Measurements from ENCODE around the gene CBL. TPM values are rescaled to one million over a fixed set of nuclear protein-coding genes. Genes with fewer than 3 reads are reported as not detected.

Gene CBL
- total RNA-seq, 1 donor from 2014 or later, result 38.1 TPM

GRCh38 chr11:119322921-119323531, 116.9 kb downstream of the CBL start:
- Mint-ChIP-seq H3K4me3 (no peak overlapping the region), H3K36me3 (ENCODE audit: low read depth) (no peaks in the 10 kb centered on the region), H3K27ac (no peak overlapping the region), H3K4me1 (ENCODE audit: low read depth) (peaks cover 29% of the 10 kb centered on the region), H3K27me3 (ENCODE audit: insufficient read depth) (peaks cover 13% of the 10 kb centered on the region), H3K9me3 (no peaks in the 10 kb centered on the region)
- intact Hi-C loops (cut with micrococcal nuclease), result loop anchor here (1.0 to 5.0 kb wide), 5 partner anchors 39 to 256 kb away; partner anchors contain the start of genes CBL and VPS11
- no peak for DNase-seq (ENCODE audit: low spot score)

GRCh38 chr11:119323532-119324033, 117.4 kb downstream of the CBL start:
- DNase-seq (ENCODE audit: low spot score), result peak; percentile 64
- intact Hi-C loops (cut with micrococcal nuclease), result loop anchor here (1.0 to 5.0 kb wide), 5 partner anchors 39 to 257 kb away; partner anchors contain the start of genes CBL and VPS11
- H3K9me3 Mint-ChIP-seq, result no peaks in the 10 kb centered on the region
- H3K27me3 Mint-ChIP-seq (ENCODE audit: insufficient read depth), result peaks cover 13% of the 10 kb centered on the region
- H3K27ac Mint-ChIP-seq, result no peak overlapping the region
- peaks cover 27% of the 10 kb centered on the region for H3K4me1 Mint-ChIP-seq (ENCODE audit: low read depth)
- H3K36me3 Mint-ChIP-seq (ENCODE audit: low read depth), result no peaks in the 10 kb centered on the region
- H3K4me3 Mint-ChIP-seq, result no peak overlapping the region

GRCh38 chr11:119324189-119324588, 118.0 kb downstream of the CBL start:
- no peaks in the 10 kb centered on the region for H3K9me3 Mint-ChIP-seq
- peaks cover 12% of the 10 kb centered on the region for H3K27me3 Mint-ChIP-seq (ENCODE audit: insufficient read depth)
- intact Hi-C loops (cut with micrococcal nuclease), result loop anchor here (5.0 kb wide), 1 partner anchor 227 kb away; a partner anchor contains a TSS
- H3K4me3 Mint-ChIP-seq, result no peak overlapping the region
- H3K27ac Mint-ChIP-seq, result no peak overlapping the region
- no peak for DNase-seq (ENCODE audit: low spot score)
- H3K4me1 Mint-ChIP-seq (ENCODE audit: low read depth), result peaks cover 23% of the 10 kb centered on the region
- H3K36me3 Mint-ChIP-seq (ENCODE audit: low read depth), result no peaks in the 10 kb centered on the region

- H3K4me3 Mint-ChIP-seq, result no peak overlapping the region
- H3K4me1 Mint-ChIP-seq (ENCODE audit: low read depth), result peaks cover 14% of the 10 kb centered on the region
- H3K27ac Mint-ChIP-seq, result no peak overlapping the region
- peaks cover 24% of the 10 kb centered on the region for H3K27me3 Mint-ChIP-seq (ENCODE audit: insufficient read depth)
- H3K9me3 Mint-ChIP-seq, result no peaks in the 10 kb centered on the region
- no peak for DNase-seq (ENCODE audit: low spot score)
- intact Hi-C loops (cut with micrococcal nuclease), result no loop called here
- H3K36me3 Mint-ChIP-seq (ENCODE audit: low read depth), result no peaks in the 10 kb centered on the region
These were observed 123.2 kb downstream of the CBL start for GRCh38 chr11:119329320-119329719.

DNA sequence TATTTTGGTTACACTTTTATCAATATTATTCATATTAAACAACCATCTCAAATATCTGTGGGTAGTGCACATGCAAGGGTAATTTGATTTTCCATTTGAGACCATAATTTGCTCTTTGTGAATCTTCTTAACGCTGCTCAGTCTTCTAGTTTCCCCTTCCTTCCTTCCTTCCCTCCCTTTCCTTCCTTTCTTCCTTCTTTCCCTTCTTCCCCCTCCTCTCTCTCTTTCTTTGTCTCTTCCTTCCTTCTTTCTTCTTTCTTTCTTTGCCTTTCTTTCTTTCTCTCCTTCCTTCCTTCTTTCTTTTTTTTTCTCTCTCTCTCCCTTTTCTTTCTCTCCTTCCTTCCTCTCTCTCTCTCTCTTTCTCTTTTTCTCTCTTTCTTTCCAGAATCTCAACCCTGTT, 124.1 kb downstream of the CBL start:
- no peak for DNase-seq (ENCODE audit: low spot score)
- H3K9me3 Mint-ChIP-seq, result no peaks in the 10 kb centered on the region
- intact Hi-C loops (cut with micrococcal nuclease), result no loop called here
- H3K4me1 Mint-ChIP-seq (ENCODE audit: low read depth), result peaks cover 18% of the 10 kb centered on the region
- no peak overlapping the region for H3K4me3 Mint-ChIP-seq
- peaks cover 24% of the 10 kb centered on the region for H3K27me3 Mint-ChIP-seq (ENCODE audit: insufficient read depth)
- no peak overlapping the region for H3K27ac Mint-ChIP-seq
- no peaks in the 10 kb centered on the region for H3K36me3 Mint-ChIP-seq (ENCODE audit: low read depth)

GRCh38 chr11:119332111-119332765, 126.1 kb downstream of the CBL start:
- Mint-ChIP-seq H3K4me1 (ENCODE audit: low read depth) (peaks cover 35% of the 10 kb centered on the region), H3K4me3 (peak overlapping the region; percentile 72), H3K9me3 (no peaks in the 10 kb centered on the region), H3K27ac (peak overlapping the region; percentile 91), H3K27me3 (ENCODE audit: insufficient read depth) (peaks cover 24% of the 10 kb centered on the region), H3K36me3 (ENCODE audit: low read depth) (peaks cover 10% of the 10 kb centered on the region)
- DNase-seq (ENCODE audit: low spot score), result no peak
- intact Hi-C loops (cut with micrococcal nuclease), result no loop called here

- Mint-ChIP-seq H3K4me3 (peak within 1 kb of the TSS; percentile 97), H3K27me3 (ENCODE audit: insufficient read depth) (peaks cover 25% of the 10 kb centered on the region), H3K4me1 (ENCODE audit: low read depth) (peaks cover 53% of the 10 kb centered on the region), H3K9me3 (no peaks in the 10 kb centered on the region), H3K27ac (peak within 1 kb of the TSS; percentile 96), H3K36me3 (ENCODE audit: low read depth) (peaks cover 22% of the 10 kb centered on the region)
- intact Hi-C loops (cut with micrococcal nuclease), result loop anchor here (1.0 kb wide), 4 partner anchors 13 to 239 kb away; partner anchors contain the start of genes CBL and HINFP
- DNase-seq (ENCODE audit: low spot score), result peak; percentile 93
These were observed 128.2 kb downstream of the CBL start, which contains the start of gene RNF26 for GRCh38 chr11:119334174-119334930. RNF26 (plus strand) TSS chr11:119334527; CDS start chr11:119335123, 596 bp downstream.

DNA sequence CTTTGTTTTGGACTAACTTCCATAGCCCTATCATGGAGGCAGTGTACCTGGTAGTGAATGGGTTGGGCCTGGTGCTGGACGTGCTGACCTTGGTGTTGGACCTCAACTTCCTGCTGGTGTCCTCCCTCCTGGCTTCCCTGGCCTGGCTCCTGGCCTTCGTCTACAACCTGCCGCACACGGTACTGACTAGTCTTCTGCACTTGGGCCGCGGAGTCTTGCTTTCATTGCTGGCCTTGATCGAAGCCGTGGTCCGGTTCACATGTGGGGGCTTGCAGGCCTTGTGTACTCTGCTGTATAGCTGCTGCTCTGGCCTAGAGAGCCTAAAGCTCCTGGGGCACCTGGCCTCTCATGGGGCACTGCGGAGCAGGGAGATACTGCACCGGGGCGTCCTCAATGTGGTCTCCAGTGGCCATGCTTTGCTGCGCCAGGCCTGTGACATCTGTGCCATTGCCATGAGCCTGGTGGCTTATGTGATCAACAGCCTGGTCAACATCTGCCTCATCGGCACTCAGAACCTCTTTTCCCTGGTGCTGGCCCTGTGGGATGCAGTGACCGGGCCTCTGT, 129.0 kb downstream of the CBL start:
- peak overlapping the region; percentile 96 for H3K27ac Mint-ChIP-seq
- H3K36me3 Mint-ChIP-seq (ENCODE audit: low read depth), result peaks cover 22% of the 10 kb centered on the region
- H3K4me1 Mint-ChIP-seq (ENCODE audit: low read depth), result peaks cover 53% of the 10 kb centered on the region

DNA sequence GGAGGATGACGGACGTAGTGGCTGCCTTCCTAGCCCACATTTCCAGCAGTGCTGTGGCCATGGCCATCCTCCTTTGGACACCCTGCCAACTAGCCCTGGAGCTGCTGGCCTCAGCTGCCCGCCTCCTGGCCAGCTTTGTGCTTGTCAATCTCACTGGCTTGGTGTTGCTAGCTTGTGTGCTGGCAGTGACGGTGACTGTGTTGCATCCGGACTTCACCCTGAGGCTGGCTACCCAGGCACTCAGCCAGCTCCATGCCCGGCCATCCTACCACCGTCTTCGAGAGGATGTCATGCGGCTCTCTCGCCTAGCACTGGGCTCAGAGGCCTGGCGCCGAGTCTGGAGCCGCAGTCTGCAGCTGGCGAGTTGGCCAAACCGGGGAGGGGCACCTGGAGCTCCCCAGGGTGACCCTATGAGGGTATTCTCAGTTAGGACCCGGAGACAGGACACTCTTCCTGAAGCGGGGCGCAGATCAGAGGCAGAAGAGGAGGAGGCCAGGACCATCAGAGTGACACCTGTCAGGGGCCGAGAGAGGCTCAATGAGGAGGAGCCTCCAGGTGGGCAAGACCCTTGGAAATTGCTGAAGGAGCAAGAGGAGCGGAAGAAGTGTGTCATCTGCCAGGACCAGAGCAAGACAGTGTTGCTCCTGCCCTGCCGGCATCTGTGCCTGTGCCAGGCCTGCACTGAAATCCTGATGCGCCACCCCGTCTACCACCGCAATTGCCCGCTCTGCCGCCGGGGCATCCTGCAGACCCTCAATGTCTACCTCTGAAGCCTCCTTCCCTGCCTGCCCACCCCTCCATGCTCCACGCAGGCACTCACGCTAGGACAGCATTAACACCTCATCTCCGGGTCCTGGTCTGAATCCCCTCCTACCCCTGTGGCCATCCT, 129.8 kb downstream of the CBL start:
- H3K27ac Mint-ChIP-seq, result peak overlapping the region; percentile 66
- peaks cover 16% of the 10 kb centered on the region for H3K27me3 Mint-ChIP-seq (ENCODE audit: insufficient read depth)
- H3K4me1 Mint-ChIP-seq (ENCODE audit: low read depth), result peaks cover 53% of the 10 kb centered on the region
- no peak for DNase-seq (ENCODE audit: low spot score)
- peak overlapping the region; percentile 97 for H3K4me3 Mint-ChIP-seq
- H3K9me3 Mint-ChIP-seq, result no peaks in the 10 kb centered on the region
- peaks cover 22% of the 10 kb centered on the region for H3K36me3 Mint-ChIP-seq (ENCODE audit: low read depth)
- intact Hi-C loops (cut with micrococcal nuclease), result no loop called here

More for the DNA sequence above, 129.0 kb downstream of the CBL start:
- Mint-ChIP-seq H3K9me3 (no peaks in the 10 kb centered on the region), H3K27me3 (ENCODE audit: insufficient read depth) (peaks cover 21% of the 10 kb centered on the region), H3K4me3 (peak overlapping the region; percentile 97)
- intact Hi-C loops (cut with micrococcal nuclease), result no loop called here
- no peak for DNase-seq (ENCODE audit: low spot score)

GRCh38 chr11:119336744-119337469, 130.8 kb downstream of the CBL start:
- DNase-seq (ENCODE audit: low spot score), result no peak
- H3K4me1 Mint-ChIP-seq (ENCODE audit: low read depth), result peaks cover 53% of the 10 kb centered on the region
- H3K27ac Mint-ChIP-seq, result no peak overlapping the region
- no peaks in the 10 kb centered on the region for H3K9me3 Mint-ChIP-seq
- H3K4me3 Mint-ChIP-seq, result peak overlapping the region; percentile 97
- intact Hi-C loops (cut with micrococcal nuclease), result no loop called here
- peaks cover 25% of the 10 kb centered on the region for H3K27me3 Mint-ChIP-seq (ENCODE audit: insufficient read depth)
- peaks cover 22% of the 10 kb centered on the region for H3K36me3 Mint-ChIP-seq (ENCODE audit: low read depth)

- Mint-ChIP-seq H3K27ac (no peak overlapping the region), H3K27me3 (ENCODE audit: insufficient read depth) (peaks cover 23% of the 10 kb centered on the region)
- DNase-seq (ENCODE audit: low spot score), result no peak
These were observed 131.6 kb downstream of the CBL start for GRCh38 chr11:119337581-119338317.

More at GRCh38 chr11:119337581-119338317, 131.6 kb downstream of the CBL start:
- Mint-ChIP-seq H3K36me3 (ENCODE audit: low read depth) (peaks cover 22% of the 10 kb centered on the region), H3K4me1 (ENCODE audit: low read depth) (peaks cover 50% of the 10 kb centered on the region), H3K9me3 (no peaks in the 10 kb centered on the region), H3K4me3 (no peak overlapping the region)
- intact Hi-C loops (cut with micrococcal nuclease), result loop anchor here (1.0 to 2.0 kb wide), 3 partner anchors 16 to 44 kb away; partner anchors contain the start of gene USP2

Data from activated T-helper 1 cell treated with anti-CD3 and anti-CD28 coated beads, Interleukin-12 subunit alpha, Interleukin-12 subunit beta, Interleukin-2, Interleukin-4 antibody, amounts not matched to agents 30 ng/mL and 10 ng/mL and 1 ng/mL, durations not matched to agents 14 hours and 24 hours and 36 hours (primary cell).